NCI-H446 treated with DMSO at 0.1 percent for 48 hours (cell line): ENCODE measurements around the gene TBC1D16.
A peak's percentile ranks its signal among the peaks of the same experiment; 100 is the strongest.

Source experiments
- DNase-seq: peaks from one replicate; lab custom pipeline; 2025; lab: John Stamatoyannopoulos, UW

The TBC1D16 gene

DNA sequence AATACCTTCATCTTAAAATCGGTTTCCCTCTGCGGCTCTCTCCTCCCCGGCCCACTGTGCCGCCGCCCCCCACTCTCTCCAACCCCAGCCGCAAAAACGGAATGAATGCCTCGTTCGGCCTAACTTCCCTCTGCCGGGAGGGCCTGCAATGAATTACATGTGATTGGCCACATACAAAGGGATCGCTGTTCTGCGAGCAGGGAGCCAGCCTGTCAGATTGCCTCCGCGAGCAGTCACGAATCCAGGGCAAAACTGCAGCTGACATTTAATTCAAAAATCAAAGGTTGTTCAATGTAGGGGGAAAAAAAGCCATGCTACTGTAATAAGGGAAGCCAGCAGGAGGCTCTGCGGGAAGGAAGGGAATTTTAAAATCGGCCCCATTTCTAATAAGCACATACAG, 84.9 kb downstream of the TBC1D16 start:
- no peak for DNase-seq

DNA sequence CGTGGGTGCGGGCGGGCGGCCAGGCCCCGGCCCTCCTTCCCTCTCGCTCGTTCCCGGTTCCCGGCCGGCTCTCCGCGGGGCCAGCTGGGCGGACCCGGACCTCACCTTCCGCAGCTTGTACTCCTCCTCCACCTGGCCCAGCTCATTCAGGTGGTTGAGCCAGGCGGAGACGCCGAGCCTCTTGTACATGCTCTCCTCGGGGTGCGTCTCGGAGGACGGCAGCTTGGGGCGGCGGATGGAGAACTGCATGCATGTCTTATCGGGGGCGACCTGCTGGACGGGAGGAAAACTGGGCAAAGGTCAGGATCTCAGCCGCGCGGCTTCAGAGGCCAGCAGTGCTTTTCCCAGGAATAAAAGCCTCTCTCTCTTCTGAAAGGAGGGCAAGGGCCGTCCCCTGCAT, 85.4 kb downstream of the TBC1D16 start:
- no peak for DNase-seq

DNA sequence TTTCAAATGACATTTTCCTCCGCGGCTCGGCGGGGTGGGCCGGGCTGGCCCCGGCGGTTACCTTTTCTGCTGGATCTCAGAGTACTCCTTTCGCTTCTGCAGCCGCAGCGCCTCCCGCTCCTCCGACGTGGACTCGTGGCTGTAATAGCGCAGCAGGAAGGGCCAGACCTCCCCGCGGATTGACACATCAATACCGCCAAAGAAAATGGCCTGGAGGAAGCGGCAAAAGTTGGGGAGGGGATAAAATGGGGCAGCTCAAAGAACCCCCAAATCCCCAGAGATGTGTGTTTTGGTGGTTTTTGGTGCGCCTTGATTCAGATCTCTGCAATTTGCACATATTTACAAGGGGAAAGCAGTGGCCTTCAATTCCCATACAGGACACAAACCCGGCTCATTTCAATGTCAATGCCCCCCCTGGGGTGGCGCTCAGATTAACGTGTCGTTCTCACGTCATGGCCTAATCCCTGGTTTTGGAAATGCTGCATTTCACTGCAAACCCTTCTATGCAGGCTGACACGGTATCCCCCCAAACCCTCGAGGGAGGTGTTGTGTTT, 85.9 kb downstream of the TBC1D16 start:
- DNase-seq, result no peak

DNA sequence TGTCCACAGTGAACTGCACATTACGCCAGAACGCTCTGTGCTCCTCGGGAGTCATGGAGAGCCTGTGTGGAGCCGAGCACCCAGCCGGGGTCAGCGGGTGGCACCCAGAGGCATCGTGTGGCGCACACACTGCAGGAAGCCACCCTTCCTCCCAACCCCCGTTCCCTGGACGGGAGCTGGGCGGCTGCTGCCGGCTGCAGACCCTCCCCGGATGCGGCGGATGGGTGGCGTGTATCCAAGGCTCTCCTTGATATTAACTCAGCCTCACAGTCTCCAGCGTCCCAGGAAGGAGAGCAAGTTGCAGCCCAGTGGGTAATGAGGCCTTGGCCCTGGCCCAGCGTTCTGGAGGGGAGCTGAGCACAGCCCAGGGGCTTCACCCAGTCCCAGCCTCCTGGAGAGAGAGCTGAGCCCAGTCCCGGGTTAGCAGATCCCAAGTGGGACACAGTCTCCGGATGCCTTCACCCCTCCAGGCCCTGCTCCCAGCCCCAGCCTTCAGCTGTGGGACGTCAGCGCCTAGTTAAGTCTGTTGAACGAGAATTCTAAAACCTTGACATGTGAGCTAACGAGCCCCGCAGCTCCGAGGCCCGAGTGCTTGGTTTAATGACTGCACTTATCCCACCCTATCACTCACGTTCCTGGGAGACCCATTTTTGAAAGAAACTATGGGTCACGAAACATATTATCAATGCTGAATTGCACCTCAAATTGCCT, 86.6 kb downstream of the TBC1D16 start:
- DNase-seq, result no peak

DNA sequence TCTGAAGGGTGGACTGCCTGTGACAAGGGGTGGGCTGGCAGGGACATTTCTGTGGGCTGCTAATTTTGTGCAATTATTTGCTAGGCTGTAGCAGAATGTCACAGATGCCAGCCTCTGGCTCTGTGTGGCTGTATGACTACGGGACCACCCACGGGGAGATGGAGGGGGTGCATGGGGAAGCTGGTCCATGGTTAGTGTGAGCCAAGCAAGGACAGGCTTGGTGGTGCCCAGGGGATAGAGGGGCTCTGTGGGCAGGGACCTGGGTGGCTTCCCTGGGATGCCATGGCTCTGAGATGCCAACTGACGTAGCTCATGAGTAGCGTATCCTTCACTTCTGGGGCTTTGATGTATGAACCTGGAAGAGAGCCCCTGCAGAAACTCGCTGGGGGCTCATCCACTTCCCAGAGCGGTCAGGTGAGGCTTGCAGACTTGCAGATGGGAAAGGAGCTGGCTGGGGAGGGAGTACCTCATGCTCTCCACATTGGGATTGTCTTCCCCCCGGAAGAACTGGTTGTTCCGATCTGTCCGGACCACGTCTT, 87.2 kb downstream of the TBC1D16 start:
- DNase-seq, result no peak

DNA sequence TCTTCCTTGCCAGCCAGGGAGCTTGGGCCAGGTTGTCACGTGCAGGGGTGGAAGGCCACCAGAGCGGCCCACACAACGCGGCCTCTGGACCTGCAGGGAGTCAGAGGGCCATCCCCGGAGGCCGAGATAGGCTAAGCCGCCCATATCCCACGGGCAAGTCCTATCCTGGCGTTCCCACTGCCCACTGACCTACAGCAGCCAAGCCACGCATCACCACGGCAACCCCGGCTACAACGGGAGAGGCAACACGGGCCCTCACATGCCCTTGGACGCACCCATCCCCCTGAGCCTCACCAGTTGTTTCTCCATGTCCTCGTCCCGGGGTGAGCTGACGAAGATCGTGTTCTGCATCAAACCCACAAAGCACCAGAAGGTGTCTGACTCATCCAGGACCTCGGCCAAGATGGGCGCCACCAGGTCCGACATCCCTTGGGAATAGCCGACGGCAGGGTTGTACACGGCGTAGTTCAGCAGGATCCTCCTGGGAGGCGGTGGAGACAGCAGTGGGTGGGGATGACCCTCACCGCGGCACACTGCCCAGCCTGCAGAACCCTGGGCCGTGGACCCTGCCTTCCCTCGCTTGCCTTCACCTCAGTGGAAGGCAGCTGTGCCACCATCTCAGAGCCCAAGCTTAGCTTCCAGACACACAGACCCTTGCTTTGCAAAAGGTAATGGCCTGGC, 88.2 kb downstream of the TBC1D16 start:
- peak; percentile 37 for DNase-seq

DNA sequence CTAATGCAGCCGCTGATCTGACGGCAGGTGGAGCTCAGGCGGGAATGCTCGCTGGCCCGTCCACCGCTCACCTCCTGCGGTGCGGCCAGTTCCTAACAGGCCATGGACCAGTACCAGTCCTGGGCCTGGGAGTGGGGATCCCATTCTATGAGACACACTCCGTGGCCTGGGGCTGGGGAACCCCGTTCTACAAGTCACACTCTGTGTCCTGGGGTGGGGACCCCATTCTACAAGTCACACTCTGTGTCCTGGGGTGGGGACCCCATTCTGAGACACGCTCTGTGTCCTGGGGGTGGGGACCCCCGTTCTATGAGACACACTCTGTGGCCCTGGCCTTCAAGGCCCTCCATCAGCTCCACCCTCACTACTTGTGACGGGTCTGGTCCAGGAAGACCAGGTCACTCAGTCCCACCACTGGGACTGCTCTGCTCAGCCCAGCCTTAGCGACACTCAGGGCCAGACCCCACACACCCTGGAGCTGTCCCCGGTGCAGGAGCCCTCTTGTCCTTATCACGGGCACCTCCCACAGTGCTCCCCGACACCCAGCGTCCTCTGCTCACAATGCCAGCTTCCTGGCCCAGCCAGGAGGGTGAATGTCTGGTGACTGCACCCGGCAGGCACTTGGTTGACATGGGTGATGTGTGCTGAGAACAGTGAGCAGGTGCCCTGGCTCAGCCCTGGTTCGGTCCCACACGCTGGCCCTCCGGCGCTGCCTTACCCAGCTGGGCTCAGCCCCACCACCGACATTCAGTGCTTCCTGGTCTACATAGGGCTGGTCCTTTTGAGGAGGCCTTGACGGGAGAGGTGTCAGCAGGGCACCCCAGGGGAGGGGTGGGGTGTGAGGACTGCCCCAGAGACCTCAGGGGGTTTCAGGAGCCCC, 89.1 kb downstream of the TBC1D16 start:
- DNase-seq, result no peak

DNA sequence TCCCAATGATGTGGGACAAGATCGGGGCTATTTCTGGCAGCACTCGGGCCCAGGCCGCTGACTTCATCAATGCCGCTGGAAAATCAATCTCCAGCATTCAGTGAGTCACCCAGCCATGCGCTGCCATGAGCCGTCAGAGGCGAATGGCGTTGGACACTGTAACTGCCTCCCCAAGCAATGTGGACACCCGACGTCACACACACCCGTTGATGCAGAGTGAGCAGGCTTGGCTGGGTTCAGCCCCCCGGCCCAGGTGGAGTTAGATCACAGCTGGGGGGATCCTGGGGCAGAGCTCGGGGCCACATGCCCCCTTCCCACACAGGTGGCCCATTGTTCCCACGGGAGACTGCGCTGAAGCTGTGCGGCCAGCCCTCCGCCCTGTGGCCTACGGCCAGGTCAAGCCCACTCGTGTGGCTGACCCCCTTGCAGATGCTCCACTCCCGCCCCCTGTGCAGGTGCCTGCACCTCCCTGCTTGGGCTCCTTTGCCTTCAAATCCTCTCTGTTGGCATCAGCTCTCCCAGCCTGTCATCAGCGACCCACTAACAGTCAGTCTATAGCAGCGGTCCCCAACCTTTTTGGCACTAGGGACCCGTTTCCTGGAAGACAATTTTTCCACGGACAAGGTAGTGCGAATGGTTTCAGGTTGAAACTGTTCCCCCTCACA, 89.9 kb downstream of the TBC1D16 start:
- no peak for DNase-seq

DNA sequence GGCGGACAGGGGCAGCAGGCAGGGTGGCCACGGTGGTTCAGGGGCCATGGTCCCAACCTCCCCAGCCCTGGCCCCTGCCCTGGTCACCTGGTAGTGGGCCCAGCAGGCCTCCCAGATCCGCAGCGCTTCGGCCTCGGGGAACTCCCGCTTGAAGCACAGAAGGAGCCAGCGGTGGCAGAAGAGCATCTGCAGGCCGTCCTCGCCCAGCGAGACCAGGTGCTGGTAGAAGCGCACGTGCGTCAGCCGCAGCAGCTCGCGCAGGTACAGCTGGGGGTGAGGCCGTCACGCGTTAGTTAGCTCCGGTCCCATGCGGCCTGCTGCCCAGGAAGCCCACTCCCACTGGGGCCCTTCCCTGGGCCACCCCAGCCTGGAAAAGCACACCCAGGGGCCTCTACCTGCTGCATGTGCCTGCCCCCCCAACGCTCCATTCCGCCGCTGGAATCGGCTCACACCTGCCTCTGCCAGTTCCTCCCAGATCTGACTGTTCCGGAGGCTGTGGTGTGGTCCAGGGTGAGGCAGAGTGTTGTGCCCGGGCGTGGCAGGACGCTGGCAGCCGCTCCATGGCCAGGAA, 90.8 kb downstream of the TBC1D16 start:
- no peak for DNase-seq

DNA sequence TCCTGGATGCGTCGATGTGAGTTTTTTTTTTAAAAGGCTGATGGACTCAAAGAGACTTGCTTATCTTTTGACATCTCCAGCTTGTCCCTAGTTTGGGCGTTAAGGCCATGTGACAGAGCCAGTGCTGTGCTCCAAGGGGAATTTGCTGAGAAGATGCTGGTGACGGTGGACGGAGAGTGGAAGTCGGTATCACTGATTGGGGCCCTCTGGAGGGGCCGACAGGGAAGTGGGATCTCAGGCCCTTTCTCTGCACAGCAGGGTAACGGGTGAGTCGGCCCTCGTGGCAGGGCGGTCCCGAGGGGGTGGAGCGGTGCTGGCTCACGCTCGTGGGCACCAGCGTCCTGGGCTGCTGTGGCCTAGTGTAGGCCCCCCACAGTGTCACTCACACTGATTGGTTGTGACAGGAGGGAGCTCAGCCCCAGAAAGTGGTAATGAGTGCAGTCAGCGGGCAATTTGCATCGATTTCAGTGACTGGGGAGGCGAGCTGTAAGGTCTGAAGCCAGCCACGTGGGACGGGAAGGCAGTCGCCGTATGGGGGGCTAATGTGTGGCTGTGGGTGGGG, 91.3 kb downstream of the TBC1D16 start:
- no peak for DNase-seq

DNA sequence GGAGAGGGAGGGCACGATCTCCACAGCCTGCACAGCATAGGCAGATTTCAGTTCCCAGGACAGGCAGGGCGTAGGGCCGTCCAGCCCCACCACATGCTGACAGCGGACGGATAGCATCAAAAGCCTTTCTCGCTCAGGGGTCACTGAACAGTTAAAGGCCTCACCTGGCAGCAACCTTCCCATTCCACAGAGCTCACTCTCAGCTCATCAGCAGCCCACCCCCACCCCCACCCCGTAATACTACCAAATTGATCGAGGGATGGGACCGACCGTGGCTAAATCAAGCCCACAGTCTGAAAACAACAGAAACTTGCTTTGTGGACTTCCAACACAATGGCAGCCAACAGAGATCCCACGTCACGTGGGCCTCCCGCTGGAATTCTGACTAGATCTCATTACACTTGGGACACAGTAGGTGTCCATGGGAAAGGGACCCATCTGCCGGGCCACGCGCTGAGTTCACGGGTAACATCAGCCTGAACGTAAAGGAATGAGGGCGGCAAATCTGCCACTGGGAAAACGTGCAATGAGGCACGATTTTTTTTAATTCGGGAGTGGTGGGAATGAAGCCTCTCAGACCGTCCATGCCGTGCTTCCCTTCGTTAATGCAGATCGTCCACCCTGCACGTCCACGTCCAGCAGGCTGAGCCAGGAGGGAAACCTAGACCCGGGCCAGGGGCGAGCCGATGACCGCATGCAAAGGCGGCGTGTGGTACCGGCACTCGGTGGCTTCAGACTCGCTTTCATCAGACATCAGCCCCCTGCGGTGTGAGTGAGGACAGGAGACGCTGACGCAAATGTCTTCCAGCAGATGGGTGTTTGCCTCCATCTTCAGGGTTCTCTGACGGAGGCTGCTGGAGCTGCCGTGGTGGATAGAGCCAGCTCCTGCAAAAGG, 92.1 kb downstream of the TBC1D16 start:
- no peak for DNase-seq

DNA sequence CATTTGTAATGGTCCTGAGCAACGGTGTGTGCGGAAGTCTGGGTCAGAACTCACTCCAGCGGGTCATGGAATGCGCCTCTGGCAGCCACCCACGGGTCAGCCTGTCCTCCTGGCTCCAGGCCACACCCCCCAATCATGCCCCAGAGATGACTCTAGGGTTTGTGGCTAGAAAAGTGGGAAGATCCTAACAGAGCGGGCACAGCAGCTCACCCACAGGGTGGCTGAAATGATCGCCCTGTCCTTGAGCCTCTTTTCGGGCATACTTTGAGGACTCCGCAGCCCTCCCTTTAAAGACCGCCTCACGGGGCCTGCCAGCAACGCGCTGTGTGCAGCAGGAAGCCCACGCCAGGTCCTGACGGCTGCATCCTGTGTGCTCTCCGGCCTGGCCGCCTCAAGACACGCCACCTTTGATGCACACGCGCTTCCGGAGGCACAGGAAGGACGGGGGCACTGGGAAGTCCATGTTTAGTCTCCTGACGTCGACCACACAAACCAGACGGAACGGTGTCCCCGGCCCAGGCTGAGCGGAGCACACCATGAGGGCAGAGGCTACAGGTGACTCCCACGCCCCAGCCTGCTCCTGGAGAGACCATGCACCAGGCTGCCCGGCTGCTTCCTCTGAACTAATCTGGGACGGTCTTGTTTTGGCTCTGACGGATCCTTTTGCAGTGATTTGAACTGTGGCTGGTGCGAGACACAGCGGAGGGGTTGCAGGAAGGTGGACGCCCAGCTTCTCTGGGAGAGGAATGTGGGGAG, 92.9 kb downstream of the TBC1D16 start:
- DNase-seq, result no peak

DNA sequence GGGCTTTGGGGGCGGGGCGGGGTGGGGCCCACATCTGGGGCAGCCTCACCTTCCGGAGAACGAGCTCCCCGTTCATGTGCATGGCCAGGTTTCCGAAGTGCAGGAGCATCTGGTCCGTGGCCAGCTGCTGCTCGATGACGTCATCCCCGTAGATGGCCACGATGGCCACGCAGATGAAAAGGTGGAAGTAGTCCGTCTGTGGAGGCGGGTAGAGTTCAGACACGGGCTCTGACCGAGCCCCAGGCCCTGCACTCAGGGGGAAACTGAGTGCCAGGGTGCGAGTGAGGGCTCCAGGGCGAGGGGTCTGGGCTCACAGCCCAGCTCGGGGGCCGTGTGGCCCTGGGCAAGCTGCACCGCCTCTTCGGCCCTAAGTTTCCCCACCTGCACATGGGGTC, 93.7 kb downstream of the TBC1D16 start:
- no peak for DNase-seq

DNA sequence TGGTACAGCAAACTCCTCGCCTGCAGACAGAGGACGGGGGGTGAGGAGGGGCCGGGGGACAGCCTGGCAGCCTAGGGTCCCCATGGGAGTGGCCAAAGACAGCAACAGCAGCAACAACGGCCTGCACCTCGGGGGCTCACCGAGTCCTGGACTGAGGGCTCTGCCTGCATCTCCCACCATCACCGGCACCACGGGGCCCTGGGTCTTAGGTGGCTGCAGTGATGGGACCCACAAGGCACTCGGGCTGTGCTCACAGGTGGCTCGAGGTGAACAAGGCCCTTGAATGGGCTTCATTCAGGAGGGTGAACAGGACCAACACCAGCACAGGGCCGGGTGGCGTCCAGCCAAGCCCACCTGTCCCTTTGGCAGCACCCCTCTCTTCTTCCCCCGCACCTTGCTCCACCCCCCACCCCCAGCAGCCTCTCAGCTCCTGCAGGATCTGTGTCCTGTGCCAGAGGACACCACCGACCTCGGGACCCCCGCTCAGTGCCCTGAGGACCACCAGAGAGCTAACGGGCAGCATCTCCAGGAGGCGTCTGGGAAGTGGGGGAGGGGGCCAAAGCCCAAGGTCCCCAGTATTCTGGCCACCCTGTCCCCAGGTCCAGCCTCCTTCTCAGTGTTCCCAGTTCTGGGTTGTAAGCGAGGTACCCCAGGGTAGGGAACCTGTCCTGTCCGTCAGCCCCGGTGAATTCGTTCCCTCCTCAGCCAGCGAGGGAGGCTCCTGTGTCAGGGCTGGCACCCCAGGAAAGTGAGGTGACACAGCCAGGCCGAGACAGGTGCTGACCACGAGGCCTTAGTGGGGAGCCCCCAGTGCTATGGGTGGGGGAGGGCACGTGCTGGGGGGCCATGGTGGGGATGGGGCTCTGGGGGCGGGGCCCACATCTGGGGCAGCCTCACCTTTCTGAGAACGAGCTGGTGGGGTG, 94.3 kb downstream of the TBC1D16 start:
- no peak for DNase-seq

DNA sequence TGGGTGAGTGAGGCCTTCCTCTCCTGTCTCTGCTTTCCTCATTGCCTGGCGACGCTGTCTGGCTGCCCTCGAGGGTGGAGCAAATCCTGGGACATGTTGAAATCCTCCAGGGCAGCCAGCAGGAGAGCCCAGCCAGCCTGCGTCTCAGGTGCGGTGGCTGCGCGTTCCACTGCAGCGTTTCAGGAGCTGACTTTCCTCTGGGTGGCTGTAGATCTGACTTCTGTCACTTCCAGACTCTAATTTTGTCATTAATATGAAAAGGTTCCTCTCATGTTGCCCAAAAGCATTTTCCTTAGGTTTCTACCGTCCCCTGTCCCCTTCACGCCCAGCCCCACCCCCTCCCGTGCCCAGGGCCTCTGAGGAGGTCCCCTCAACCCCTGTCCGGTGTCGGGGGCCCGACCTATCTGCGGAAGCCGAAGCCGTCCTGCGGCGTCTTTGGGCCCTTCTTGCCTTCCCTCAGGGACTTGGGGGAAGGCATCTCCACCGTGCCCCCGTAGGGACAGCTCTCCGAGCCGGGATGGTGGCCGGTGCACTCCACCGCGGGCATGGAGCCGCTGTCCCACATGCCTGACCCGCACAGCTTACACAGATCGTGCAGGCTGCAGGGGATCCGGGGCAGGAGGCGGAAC, 95.1 kb downstream of the TBC1D16 start:
- DNase-seq, result no peak

DNA sequence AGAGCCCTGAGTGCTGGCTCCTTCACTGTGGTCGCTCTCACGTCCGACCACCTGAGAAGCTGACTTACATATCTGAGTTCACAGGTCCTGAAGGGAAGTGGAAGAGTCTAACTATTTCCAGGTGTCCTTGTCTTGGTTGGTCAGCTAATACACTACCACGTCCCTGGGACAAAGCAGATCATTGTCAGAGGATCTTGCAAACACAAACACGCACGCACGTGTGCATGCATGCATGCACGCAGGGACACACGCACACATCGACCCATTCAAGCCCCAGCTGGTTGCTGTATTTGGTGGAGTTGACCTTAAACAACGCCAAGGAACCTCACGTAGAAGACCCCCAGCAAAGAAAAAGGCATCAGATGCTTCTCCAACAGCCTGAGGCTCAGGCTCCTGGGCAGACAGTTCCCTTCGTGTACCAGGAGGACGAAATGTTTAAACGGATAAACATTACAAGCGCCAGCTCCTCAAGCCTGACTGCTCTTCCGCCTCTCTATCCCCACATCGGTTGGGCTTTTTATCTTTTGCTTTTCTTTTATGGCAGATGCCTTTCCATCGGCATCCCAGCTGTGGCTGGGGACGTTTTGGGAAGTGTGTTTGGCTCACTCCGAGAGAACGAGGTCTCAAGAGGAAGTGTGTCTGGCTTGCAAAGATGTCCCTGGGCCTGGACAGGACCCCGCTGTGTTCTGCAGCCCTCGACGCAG, 95.8 kb downstream of the TBC1D16 start:
- no peak for DNase-seq

DNA sequence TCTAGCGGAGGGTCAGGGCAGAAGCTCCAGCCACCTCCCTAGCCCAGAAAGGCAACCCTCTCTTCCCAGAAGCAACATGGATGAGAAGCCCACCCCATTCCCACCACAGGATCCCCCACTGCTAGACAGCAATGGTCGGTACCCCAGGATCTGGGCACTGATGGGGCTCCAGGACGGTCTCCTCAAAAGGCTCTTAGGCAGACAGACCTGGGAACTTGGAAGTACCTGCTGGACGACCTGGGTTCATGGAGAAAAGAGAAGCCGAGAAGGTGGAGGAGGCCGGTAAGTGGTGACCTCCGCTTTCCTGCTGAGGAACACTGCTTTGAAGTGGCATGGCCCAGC, 96.6 kb downstream of the TBC1D16 start:
- no peak for DNase-seq
